Neural progenitor cell (in vitro differentiated cells): Measurements from ENCODE around the gene LOXL1.

ENCODE experiments used
- CTCF ChIP-seq: fragments of 200-600 bp; sonication (generic); IDR thresholded peaks from 2 replicates; pipeline ENCODE4 v1.5.1; 2017; ENCODE audit warnings: antibody characterized with exemption, mild to moderate bottlenecking
- EZH2phosphoT487 ChIP-seq: fragments of 200-600 bp; sonication (generic); IDR thresholded peaks from 2 replicates; pipeline ENCODE4 v1.6.1; 2017; ENCODE audit warnings: antibody characterized with exemption

- TF ChIP-seq CTCF (no peak), EZH2phosphoT487 (no peak)
Measured at GRCh38 chr15:73948982-73949381, 22.7 kb downstream of the LOXL1 start.
